ENCODE results near the gene CMAS.
A peak's percentile ranks its signal among the peaks of the same experiment; 100 is the strongest.
"Not testable (repeated sequence)": the region's sequence is repeated elsewhere in the genome, so short reads cannot be mapped to it uniquely, and the experiment has no call there.

The CMAS gene

GRCh38 chr12:22046090-22046967, at the start of gene CMAS:
TSS of gene CMAS (plus strand) at chr12:22046218. CDS start at chr12:22046304, 86 bp downstream.
- DNase-seq: peak; percentile 84

- no peak for DNase-seq
Observed at GRCh38 chr12:21998295-21998694, 47.7 kb upstream of the CMAS start.

GRCh38 chr12:21998782-21999181, 47.2 kb upstream of the CMAS start:
- DNase-seq: no peak

GRCh38 chr12:22002430-22002829, 43.6 kb upstream of the CMAS start:
- no peak for DNase-seq

- DNase-seq: not testable (repeated sequence)
Observed at GRCh38 chr12:22007794-22008193, 38.2 kb upstream of the CMAS start.

GRCh38 chr12:22008196-22008595, 37.8 kb upstream of the CMAS start:
- no peak for DNase-seq

GRCh38 chr12:22014041-22014782, 31.8 kb upstream of the CMAS start:
- DNase-seq: no peak

- no peak for DNase-seq
Observed at GRCh38 chr12:22014783-22015144, 31.3 kb upstream of the CMAS start.

- DNase-seq: no peak
Observed at GRCh38 chr12:22016982-22017381, 29.0 kb upstream of the CMAS start.

- DNase-seq: no peak
Observed at GRCh38 chr12:22018860-22019259, 27.2 kb upstream of the CMAS start.

- not testable (repeated sequence) for DNase-seq
Observed at GRCh38 chr12:22023489-22023888, 22.5 kb upstream of the CMAS start.

GRCh38 chr12:22029491-22029890, 16.5 kb upstream of the CMAS start:
- no peak for DNase-seq

- no peak for DNase-seq
Observed at GRCh38 chr12:22029991-22030390, 16.0 kb upstream of the CMAS start.

- no peak for DNase-seq
Observed at GRCh38 chr12:22032732-22033131, 13.3 kb upstream of the CMAS start.

- DNase-seq: no peak
Observed at GRCh38 chr12:22034709-22035506, 11.1 kb upstream of the CMAS start.

- no peak for DNase-seq
Observed at GRCh38 chr12:22037947-22038346, 8.1 kb upstream of the CMAS start.

- DNase-seq: no peak
Observed at GRCh38 chr12:22038734-22039133, 7.3 kb upstream of the CMAS start.

GRCh38 chr12:22039361-22039760, 6.7 kb upstream of the CMAS start:
- DNase-seq: no peak

GRCh38 chr12:22042976-22043669, 2.9 kb upstream of the CMAS start:
- no peak for DNase-seq

- no peak for DNase-seq
Observed at GRCh38 chr12:22043943-22044342, 2.1 kb upstream of the CMAS start.

GRCh38 chr12:22044391-22044790, 1.6 kb upstream of the CMAS start:
- DNase-seq: no peak

- no peak for DNase-seq
Observed at GRCh38 chr12:22046968-22047390, 961 bp downstream of the CMAS start.

- no peak for DNase-seq
Observed at GRCh38 chr12:22047494-22047893, 1.5 kb downstream of the CMAS start.

All from NCI-H2171 (cell line).